Subcutaneous abdominal adipose tissue (tissue), 5 donors: ENCODE results near the gene TLCD3B.

Experiments used
- H3K27ac ChIP-seq: one replicate; pipeline ENCODE4 v1.7.0; 2013; ENCODE audit warnings: low read depth, mild to moderate bottlenecking, inconsistent platforms, low read length, moderate library complexity
- H3K27me3 ChIP-seq, 5 donors: one replicate each; pipeline ENCODE4 v1.7.0; 2013; ENCODE audit warnings: low read length in 5 of 5, inconsistent platforms in 1 of 5; ENCODE audit not compliant: control insufficient read depth in 5 of 5, insufficient read depth in 4 of 5
- H3K36me3 ChIP-seq, 5 donors: one replicate each; pipeline ENCODE4 v1.7.0; 2013; ENCODE audit warnings: low read length in 5 of 5; ENCODE audit not compliant: control insufficient read depth in 5 of 5, insufficient read depth in 5 of 5
- H3K4me1 ChIP-seq, 5 donors: one replicate each; pipeline ENCODE4 v1.7.0; 2013; ENCODE audit warnings: low read length in 5 of 5, mild to moderate bottlenecking in 3 of 5, moderate library complexity in 1 of 5; ENCODE audit not compliant: control insufficient read depth in 5 of 5, insufficient read depth in 5 of 5
- H3K4me3 ChIP-seq, 5 donors: one replicate each; pipeline ENCODE4 v1.7.0; 2013; ENCODE audit warnings: low read length in 5 of 5, low read depth in 1 of 5
- H3K9ac ChIP-seq, 5 donors: one replicate each; pipeline ENCODE4 v1.7.0; 2013; ENCODE audit warnings: low read length in 5 of 5, mild to moderate bottlenecking in 4 of 5, moderate library complexity in 3 of 5
- H3K9me3 ChIP-seq, 5 donors: one replicate each; pipeline ENCODE4 v1.7.0; 2013; ENCODE audit warnings: low read length in 5 of 5; ENCODE audit not compliant: control insufficient read depth in 5 of 5
- donor health status: healthy.
- donor health status: healthy.
- donor health status: healthy.
- donor health status: healthy.
- donor health status: healthy.

TLCD3B gene

GRCh38 chr16:29984764-29985147 lies 46.3 kb downstream of the TLCD3B start:
- Histone ChIP-seq H3K27ac (no peak overlapping the region), H3K36me3 (peaks cover 16 to 100% (median 99%) of the 10 kb centered on the region in 5 donors), H3K4me1 (peaks cover 0 to 30% (median 6%) of the 10 kb centered on the region in 5 donors), H3K27me3 (no peaks in the 10 kb centered on the region), H3K9me3 (no peaks in the 10 kb centered on the region), H3K4me3 (no peak overlapping the region), H3K9ac (no peak overlapping the region)

- H3K9me3 ChIP-seq, result no peaks in the 10 kb centered on the region
- peaks cover 0 to 35% (median 6%) of the 10 kb centered on the region in 5 donors for H3K4me1 ChIP-seq
- H3K27ac ChIP-seq, result no peak overlapping the region
- no peaks in the 10 kb centered on the region for H3K27me3 ChIP-seq
- H3K36me3 ChIP-seq, result peaks cover 18 to 100% (median 99%) of the 10 kb centered on the region in 5 donors
- no peak overlapping the region for H3K4me3 ChIP-seq
- H3K9ac ChIP-seq, result no peak overlapping the region
These were observed 46.8 kb downstream of the TLCD3B start for GRCh38 chr16:29984137-29984763.

- Histone ChIP-seq H3K27ac (no peak overlapping the region), H3K4me3 (no peak overlapping the region), H3K4me1 (peaks cover 0 to 42% (median 6%) of the 10 kb centered on the region in 5 donors), H3K9me3 (no peaks in the 10 kb centered on the region), H3K9ac (no peak overlapping the region), H3K36me3 (peaks cover 18 to 100% (median 99%) of the 10 kb centered on the region in 5 donors), H3K27me3 (no peaks in the 10 kb centered on the region)
These were observed 47.5 kb downstream of the TLCD3B start for GRCh38 chr16:29983420-29984136.

DNA sequence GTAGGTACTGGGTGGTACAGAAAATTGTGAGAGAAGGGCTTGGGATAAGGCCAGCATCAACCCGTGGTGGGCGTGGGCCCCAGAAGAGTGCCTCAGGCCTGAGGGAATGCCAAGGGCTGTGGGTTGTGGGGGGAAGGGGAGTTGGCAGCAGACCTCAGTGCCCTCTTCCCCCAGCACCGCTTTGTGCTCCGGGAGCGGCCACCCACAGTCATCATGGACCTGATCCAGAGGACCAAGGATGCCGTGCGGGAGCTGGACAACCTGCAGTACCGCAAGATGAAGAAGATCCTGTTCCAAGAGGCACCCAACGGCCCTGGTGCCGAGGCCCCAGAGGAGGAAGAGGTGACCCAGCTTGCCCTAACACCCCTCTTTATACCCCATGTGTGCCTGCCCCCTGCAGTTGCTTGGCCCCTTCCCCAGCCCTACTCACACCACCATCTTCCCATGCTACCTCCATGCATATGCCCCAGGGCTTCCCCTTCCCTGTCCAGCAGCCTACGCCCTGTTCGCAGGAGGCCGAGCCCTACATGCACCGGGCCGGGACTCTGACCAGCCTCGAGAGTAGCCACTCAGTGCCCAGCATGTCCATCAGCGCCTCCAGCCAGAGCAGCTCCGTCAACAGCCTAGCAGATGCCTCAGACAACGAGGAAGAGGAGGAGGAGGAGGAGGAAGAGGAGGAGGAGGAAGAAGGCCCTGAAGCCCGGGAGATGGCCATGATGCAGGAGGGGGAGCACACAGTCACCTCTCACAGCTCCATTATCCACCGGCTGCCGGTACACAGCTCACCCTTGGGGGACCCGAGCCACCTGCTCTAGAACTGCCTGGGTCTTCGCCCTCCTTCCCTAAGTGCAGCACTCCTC lies 48.3 kb downstream of the TLCD3B start:
- Histone ChIP-seq H3K4me1 (peaks cover 0 to 50% (median 6%) of the 10 kb centered on the region in 5 donors), H3K9ac (no peak overlapping the region), H3K9me3 (no peaks in the 10 kb centered on the region), H3K4me3 (no peak overlapping the region), H3K27me3 (no peaks in the 10 kb centered on the region), H3K36me3 (peaks cover 18 to 100% (median 99%) of the 10 kb centered on the region in 5 donors), H3K27ac (peak overlapping the region; percentile 9)

DNA sequence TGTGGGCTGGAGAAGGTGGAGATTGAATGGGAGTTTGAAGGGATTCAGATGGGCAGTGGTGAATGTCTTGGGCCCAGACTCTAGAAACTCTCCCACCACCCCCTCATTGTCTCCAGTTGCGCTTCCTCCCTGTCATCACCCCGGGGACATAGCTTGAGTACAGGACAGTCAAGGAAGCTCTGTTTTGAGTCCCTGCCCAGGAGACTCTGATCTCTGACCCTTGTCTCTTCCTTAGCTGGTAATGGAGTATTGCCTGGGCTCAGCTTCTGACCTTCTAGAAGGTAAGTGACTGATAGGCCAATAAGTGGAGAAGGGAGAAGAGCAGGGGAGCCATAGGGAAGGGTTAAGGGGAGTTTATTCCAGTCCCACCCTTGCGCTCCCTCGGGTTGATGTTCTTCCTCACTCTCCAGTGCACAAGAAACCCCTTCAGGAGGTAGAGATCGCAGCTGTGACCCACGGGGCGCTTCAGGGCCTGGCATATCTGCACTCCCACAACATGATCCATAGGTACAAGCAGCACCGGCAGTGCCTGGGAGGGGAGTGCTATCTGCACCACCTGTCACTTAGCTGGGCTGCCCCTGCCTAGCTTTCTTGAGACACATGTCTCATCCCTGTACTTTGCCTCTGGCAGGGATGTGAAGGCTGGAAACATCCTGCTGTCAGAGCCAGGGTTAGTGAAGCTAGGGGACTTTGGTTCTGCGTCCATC lies 52.4 kb downstream of the TLCD3B start:
- Histone ChIP-seq H3K9ac (peak overlapping the region in 3 of 5 donors; percentile 10 to 86 (median 14)), H3K4me3 (peak overlapping the region in 4 of 5 donors; percentile 7 to 98 (median 88)), H3K9me3 (no peaks in the 10 kb centered on the region), H3K4me1 (peaks cover 17 to 85% (median 35%) of the 10 kb centered on the region in 5 donors), H3K36me3 (peaks cover 15 to 64% (median 59%) of the 10 kb centered on the region in 5 donors), H3K27me3 (no peaks in the 10 kb centered on the region), H3K27ac (peak overlapping the region; percentile 71)

DNA sequence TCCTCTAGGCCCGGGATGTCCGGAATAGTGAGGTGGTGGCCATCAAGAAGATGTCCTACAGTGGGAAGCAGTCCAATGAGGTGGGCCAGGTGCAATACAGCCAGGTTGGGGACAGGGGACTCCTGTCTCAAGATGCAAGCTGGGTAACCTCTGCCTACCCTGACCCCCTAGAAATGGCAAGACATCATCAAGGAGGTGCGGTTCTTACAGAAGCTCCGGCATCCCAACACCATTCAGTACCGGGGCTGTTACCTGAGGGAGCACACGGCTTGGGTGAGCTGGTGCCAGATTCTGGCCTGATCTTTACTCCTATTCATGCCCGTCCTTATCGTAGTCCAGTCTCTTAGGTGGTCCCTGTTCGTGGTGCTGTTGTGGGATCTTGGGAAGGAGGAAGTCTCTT lies 53.0 kb downstream of the TLCD3B start:
- Histone ChIP-seq H3K36me3 (peaks cover 15 to 57% (median 53%) of the 10 kb centered on the region in 5 donors), H3K9ac (peak overlapping the region in 1 of 5 donors; percentile 86), H3K4me1 (peaks cover 17 to 88% (median 38%) of the 10 kb centered on the region in 5 donors), H3K27ac (peak overlapping the region; percentile 71), H3K9me3 (no peaks in the 10 kb centered on the region), H3K4me3 (peak overlapping the region in 4 of 5 donors; percentile 7 to 98 (median 88)), H3K27me3 (no peaks in the 10 kb centered on the region)

DNA sequence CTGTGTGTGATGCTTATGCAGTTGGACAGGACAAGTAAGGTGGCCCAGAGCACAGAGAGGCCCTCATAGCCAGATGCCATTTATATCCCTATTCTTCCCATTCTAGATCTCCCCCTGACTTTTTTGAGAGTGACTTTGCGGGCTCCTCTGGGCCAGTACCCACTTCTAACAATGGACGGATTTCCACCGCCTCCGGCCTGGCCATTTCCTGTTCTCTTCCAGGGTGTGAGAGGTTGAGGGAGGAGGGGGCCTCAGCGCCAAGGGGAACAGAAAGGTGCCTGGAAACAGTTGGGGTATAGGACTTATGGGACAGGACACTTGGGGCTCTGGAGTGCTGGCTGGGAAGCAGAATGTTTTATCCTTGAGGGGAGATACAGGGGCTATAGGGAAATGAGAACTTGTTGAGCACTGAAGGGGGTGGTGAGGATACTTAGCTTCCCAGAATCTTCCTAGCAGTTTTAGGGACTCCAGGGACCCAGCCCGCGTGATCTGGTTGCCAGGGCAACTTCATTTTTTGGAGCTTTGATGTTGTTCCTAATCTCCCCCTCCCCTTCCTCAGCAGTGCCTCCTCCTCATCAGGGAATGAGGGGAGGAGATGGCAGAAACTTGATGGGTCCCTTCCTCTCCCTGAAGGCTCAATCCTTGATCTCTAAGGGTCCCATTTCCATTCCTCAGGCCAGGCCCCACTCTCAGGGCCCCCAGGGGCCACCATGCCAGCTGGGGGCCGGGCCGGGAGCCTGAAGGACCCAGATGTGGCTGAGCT lies 53.8 kb downstream of the TLCD3B start:
- Histone ChIP-seq H3K9me3 (no peaks in the 10 kb centered on the region), H3K4me3 (peak overlapping the region in 4 of 5 donors; percentile 86 to 98 (median 88)), H3K36me3 (peaks cover 15 to 53% (median 45%) of the 10 kb centered on the region in 5 donors), H3K27me3 (no peaks in the 10 kb centered on the region), H3K9ac (peak overlapping the region; percentile 3 to 87 (median 41)), H3K4me1 (peaks cover 17 to 83% (median 39%) of the 10 kb centered on the region in 5 donors), H3K27ac (peak overlapping the region; percentile 71)

DNA sequence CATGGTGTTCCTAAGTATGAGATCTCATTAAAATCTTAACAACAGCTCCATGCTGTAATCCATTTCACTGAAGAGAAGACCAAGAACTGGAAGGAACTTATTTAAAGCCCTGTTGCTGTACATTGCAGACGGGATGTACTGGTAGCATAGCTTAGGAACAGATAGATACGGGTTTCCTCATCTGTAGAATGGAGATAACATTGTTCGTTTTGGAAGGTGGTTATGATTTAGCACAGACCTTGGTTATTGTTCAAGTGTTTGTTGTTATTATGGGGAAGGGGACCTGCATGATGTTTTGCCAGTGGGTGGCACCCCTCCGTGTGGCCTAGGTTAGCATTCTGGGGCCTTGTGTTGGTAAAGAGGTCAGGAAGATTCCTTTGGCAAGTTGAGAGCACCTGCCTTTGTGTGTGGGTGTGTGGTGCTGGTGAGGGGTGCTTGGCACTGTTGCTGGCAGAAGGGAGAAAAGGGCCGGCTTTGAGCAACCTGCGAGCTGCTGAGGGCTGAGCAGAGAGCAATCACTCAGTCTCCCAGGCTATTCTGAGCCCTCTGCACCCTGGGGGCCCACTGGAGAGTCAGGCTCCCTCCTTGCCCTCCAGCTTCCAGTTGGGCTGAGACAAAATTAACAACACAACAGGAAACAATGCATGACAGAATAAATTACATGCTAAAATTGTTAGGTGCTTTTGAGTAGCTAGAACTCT lies 55.1 kb downstream of the TLCD3B start:
- Histone ChIP-seq H3K9ac (peak overlapping the region; percentile 21 to 93 (median 87)), H3K36me3 (peaks cover 11 to 45% (median 35%) of the 10 kb centered on the region in 5 donors), H3K27me3 (no peaks in the 10 kb centered on the region), H3K4me3 (peak overlapping the region; percentile 39 to 98 (median 87)), H3K4me1 (peaks cover 15 to 71% (median 39%) of the 10 kb centered on the region in 5 donors), H3K27ac (peak overlapping the region; percentile 69), H3K9me3 (no peaks in the 10 kb centered on the region)
